ENCODE results near the gene KBTBD4. TPM values are rescaled to one million over a fixed set of nuclear protein-coding genes. Genes with fewer than 3 reads are reported as not detected.

The KBTBD4 gene
- total RNA-seq, 2 donors from 2014 or later: 26.8 to 30.6 TPM

GRCh38 chr11:47589118-47589517, 10.3 kb upstream of the KBTBD4 start:
- intact Hi-C loops (cut with DNase I): no loop called here
- no peak for DNase-seq (ENCODE audit: low spot score)
- Histone ChIP-seq H3K27ac (peak overlapping the region in 1 of 2 donors; percentile 31), H3K36me3 (peaks cover 0 to 2% of the 10 kb centered on the region in 2 donors), H3K9me3 (no peaks in the 10 kb centered on the region), H3K4me3 (peak overlapping the region in 1 of 2 donors; percentile 36), H3K27me3 (replicated peaks; ENCODE audit: insufficient read depth) (peaks cover 1% of the 10 kb centered on the region), H3K4me1 (replicated peaks) (no peaks in the 10 kb centered on the region)
- TF ChIP-seq CTCF (IDR thresholded peaks at IDR 0.05) (no peak), POLR2AphosphoS5 (IDR thresholded peaks at IDR 0.05) (no peak), POLR2A (IDR thresholded peaks at IDR 0.05) (no peak)
- 55% methylated on average over 11 of the region's 11 CpGs for WGBS

- H3K4me1 ChIP-seq (replicated peaks): no peaks in the 10 kb centered on the region
- peaks cover 3 to 15% of the 10 kb centered on the region in 2 donors for H3K36me3 ChIP-seq
- H3K4me3 ChIP-seq: no peak overlapping the region
- 91% methylated on average over 14 of the region's 14 CpGs for WGBS
- DNase-seq (ENCODE audit: low spot score): no peak
- no peaks in the 10 kb centered on the region for H3K27me3 ChIP-seq (replicated peaks; ENCODE audit: insufficient read depth)
- no peak overlapping the region for H3K27ac ChIP-seq
- TF ChIP-seq POLR2AphosphoS5 (IDR thresholded peaks at IDR 0.05) (no peak), CTCF (IDR thresholded peaks at IDR 0.05) (no peak), POLR2A (IDR thresholded peaks at IDR 0.05) (no peak)
- no peaks in the 10 kb centered on the region for H3K9me3 ChIP-seq
- intact Hi-C loops (cut with DNase I): no loop called here
These were observed 9.1 kb upstream of the KBTBD4 start for GRCh38 chr11:47587723-47588326.

- Histone ChIP-seq H3K36me3 (peaks cover 5 to 19% of the 10 kb centered on the region in 2 donors), H3K27ac (no peak overlapping the region), H3K9me3 (no peaks in the 10 kb centered on the region), H3K27me3 (replicated peaks; ENCODE audit: insufficient read depth) (no peaks in the 10 kb centered on the region), H3K4me1 (replicated peaks) (no peaks in the 10 kb centered on the region), H3K4me3 (no peak overlapping the region)
- WGBS: 52% methylated on average over 6 of the region's 6 CpGs
- intact Hi-C loops (cut with DNase I): no loop called here
- DNase-seq (ENCODE audit: low spot score): no peak
- no peak for TF ChIP-seq POLR2AphosphoS5 (IDR thresholded peaks at IDR 0.05)
- no peak for TF ChIP-seq POLR2A (IDR thresholded peaks at IDR 0.05)
- TF ChIP-seq CTCF (IDR thresholded peaks at IDR 0.05): no peak
These were observed 8.4 kb upstream of the KBTBD4 start for GRCh38 chr11:47587039-47587716.

GRCh38 chr11:47586098-47586855, 7.5 kb upstream of the KBTBD4 start, which contains the start of gene FAM180B:
FAM180B (plus strand) TSS chr11:47586678; CDS start chr11:47586769, 91 bp downstream.
- no peak for DNase-seq (ENCODE audit: low spot score)
- Histone ChIP-seq H3K27me3 (replicated peaks; ENCODE audit: insufficient read depth) (no peaks in the 10 kb centered on the region), H3K36me3 (peaks cover 5 to 24% of the 10 kb centered on the region in 2 donors), H3K4me1 (replicated peaks) (no peaks in the 10 kb centered on the region), H3K4me3 (no peak within 1 kb of the TSS), H3K9me3 (no peaks in the 10 kb centered on the region), H3K27ac (no peak within 1 kb of the TSS)
- intact Hi-C loops (cut with DNase I): no loop called here
- TF ChIP-seq POLR2A (IDR thresholded peaks at IDR 0.05) (no peak), CTCF (IDR thresholded peaks at IDR 0.05) (no peak)
- 75% methylated on average over 12 of the region's 12 CpGs for WGBS

Data from prostate gland (tissue), 2 donors.